Esophagus muscularis mucosa (tissue), 4 donors: ENCODE results near the gene CABP7. TPM values are rescaled to one million over a fixed set of nuclear protein-coding genes. Genes with fewer than 3 reads are reported as not detected.
"Not testable (repeated sequence)": the region's sequence is repeated elsewhere in the genome, so short reads cannot be mapped to it uniquely, and the experiment has no call there.

Experiments used
- DNase-seq: peaks from one replicate; pipeline ENCODE4 v3.0.0-alpha.2; 2017; ENCODE audit errors: extremely low spot score
- H3K27ac ChIP-seq, 4 donors: fragments of 200-600 bp; sonication (generic); replicated peaks in 1 of 4; 1 replicate in 3 of 4; 2 replicates in 1 of 4; pipeline ENCODE4 v1.5.1; 2016 to 2019; ENCODE audit warnings: mild to moderate bottlenecking in 1 of 4
- H3K27me3 ChIP-seq, 4 donors: fragments of 200-600 bp; sonication (generic); one replicate each; pipeline versions ENCODE4 v1.5.1 to v1.6.0; 2016 to 2019
- H3K36me3 ChIP-seq, 4 donors: fragments of 200-600 bp; sonication (generic); one replicate each; pipeline ENCODE4 v1.5.1; 2016 to 2019
- H3K4me1 ChIP-seq, 4 donors: fragments of 200-600 bp; sonication (generic); one replicate each; pipeline ENCODE4 v1.5.1; 2016 to 2019
- H3K4me3 ChIP-seq, 4 donors: fragments of 200-600 bp; sonication (generic); 1 replicate in 2 of 4; 2 replicates in 2 of 4; pipeline ENCODE4 v1.5.1; 2016 to 2019; ENCODE audit warnings: mild to moderate bottlenecking in 4 of 4, moderate library complexity in 1 of 4
- H3K9me3 ChIP-seq, 4 donors: fragments of 200-600 bp; sonication (generic); 1 replicate in 3 of 4; 2 replicates in 1 of 4; pipeline ENCODE4 v1.5.1; 2016 to 2019
- CTCF ChIP-seq, 3 experiments: fragments of 200-600 bp in 2 of 3; fragments of 450-650 bp in 1 of 3; sonication (generic) in 2 of 3; IDR thresholded peaks; one replicate each; pipeline ENCODE4 v1.5.1; 2017 to 2019; ENCODE audit warnings: antibody characterized with exemption in 3 of 3, mild to moderate bottlenecking in 2 of 3, moderate library complexity in 1 of 3
- EP300 ChIP-seq: sonication (generic); formaldehyde crosslinking; IDR thresholded peaks from one replicate; pipeline ENCODE4 v1.6.1; 2017; ENCODE audit warnings: antibody characterized with exemption
- POLR2A ChIP-seq: fragments of 450-650 bp; IDR thresholded peaks from one replicate; pipeline ENCODE4 v1.6.1; 2017; ENCODE audit warnings: antibody characterized with exemption, moderate library complexity, mild to moderate bottlenecking, low read depth
- POLR2AphosphoS5 ChIP-seq, 2 donors: sonication (generic); formaldehyde crosslinking; IDR thresholded peaks; one replicate each; pipeline ENCODE4 v1.6.1; 2017; ENCODE audit warnings: antibody characterized with exemption in 2 of 2
- WGBS: methylation state at CpG from one replicate; pipeline ENCODE4 v1.1.5; 2018; 5-methylcytosine and 5-hydroxymethylcytosine counted together
- intact Hi-C: fragments of 100-400 bp; cut with DNase I; formaldehyde crosslinking; loops from one replicate; pipeline ENCODE4 v1.15.1; 2023
- total RNA-seq, 4 donors: library from RNA; depleted of rRNA; stranded (reverse); fragments of >200 nt; gene quantifications; one replicate each; pipeline versions ENCODE4 v1.1.0 to v1.2.1, GENCODE V29; 2016

The CABP7 gene
- total RNA-seq, 4 donors from 2014 or later, result under 0.01 to 0.99 (median 0.54) TPM

GRCh38 chr22:29750559-29751538 lies 31.0 kb downstream of the CABP7 start:
- intact Hi-C loops, result no loop called here
- peaks cover 23 to 62% (median 50%) of the 10 kb centered on the region in 4 donors for H3K36me3 ChIP-seq
- no peak overlapping the region for H3K4me3 ChIP-seq
- no peaks in the 10 kb centered on the region for H3K27me3 ChIP-seq
- no peak overlapping the region for H3K27ac ChIP-seq
- DNase-seq, result no peak
- TF ChIP-seq CTCF (IDR thresholded peaks at IDR 0.05), result no peak
- TF ChIP-seq POLR2AphosphoS5 (IDR thresholded peaks at IDR 0.05), result no peak
- TF ChIP-seq EP300, result no peak
- TF ChIP-seq POLR2A, result no peak
- no peaks in the 10 kb centered on the region for H3K4me1 ChIP-seq
- 77% methylated on average over 11 of the region's 11 CpGs for WGBS
- H3K9me3 ChIP-seq, result no peaks in the 10 kb centered on the region

- no peak for DNase-seq
- intact Hi-C loops, result no loop called here
- H3K4me3 ChIP-seq, result no peak overlapping the region
- 90% methylated on average over 2 of the region's 2 CpGs for WGBS
- no peaks in the 10 kb centered on the region for H3K27me3 ChIP-seq
- no peak for TF ChIP-seq CTCF (IDR thresholded peaks at IDR 0.05)
- no peak for TF ChIP-seq POLR2A
- TF ChIP-seq POLR2AphosphoS5 (IDR thresholded peaks at IDR 0.05), result no peak
- TF ChIP-seq EP300, result no peak
- no peaks in the 10 kb centered on the region for H3K4me1 ChIP-seq
- H3K27ac ChIP-seq, result no peak overlapping the region
- H3K9me3 ChIP-seq, result no peaks in the 10 kb centered on the region
- peaks cover 15 to 54% (median 42%) of the 10 kb centered on the region in 4 donors for H3K36me3 ChIP-seq
These were observed 31.9 kb downstream of the CABP7 start for GRCh38 chr22:29751669-29752068.

DNA sequence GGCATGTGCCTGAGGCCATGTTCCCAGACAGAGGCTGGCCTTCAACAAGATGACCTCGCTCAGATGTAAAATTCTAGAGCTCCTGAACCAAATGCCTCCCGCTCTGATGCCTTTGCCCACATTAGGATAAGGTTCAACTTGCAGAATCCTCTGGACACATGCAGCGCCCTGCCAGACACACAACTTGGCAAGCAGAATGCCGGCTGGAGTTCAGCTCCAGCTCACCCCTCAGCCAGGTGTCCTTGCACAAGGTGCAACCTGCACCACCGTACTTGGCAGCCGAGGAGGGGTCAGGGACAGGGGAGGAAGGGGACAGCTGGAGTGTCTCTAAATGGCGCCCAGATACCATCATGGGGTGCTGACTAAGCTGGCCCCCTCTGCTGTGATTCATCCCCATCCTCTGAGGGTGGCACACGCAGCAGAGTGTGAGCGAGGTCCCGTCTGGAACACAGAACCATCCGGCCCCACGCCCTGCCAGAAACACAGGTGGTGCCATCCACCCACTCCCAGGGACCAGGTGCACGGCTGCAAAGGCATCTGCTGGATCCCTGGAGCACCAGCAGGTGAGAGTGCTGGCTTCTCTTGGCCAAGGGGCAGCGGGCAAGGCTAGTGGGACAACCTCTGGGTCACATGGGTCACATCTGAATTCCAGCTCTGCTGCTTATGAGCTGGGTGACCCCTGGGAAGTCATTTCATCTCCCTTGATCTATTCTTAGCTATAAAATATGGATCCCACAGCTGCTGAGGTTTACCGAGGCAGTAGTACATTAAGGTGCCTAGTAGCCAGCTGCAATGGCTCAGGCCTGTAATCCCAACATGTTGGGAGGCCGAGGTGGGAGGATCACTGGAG lies 34.2 kb downstream of the CABP7 start:
- Histone ChIP-seq H3K27ac (no peak overlapping the region), H3K9me3 (no peaks in the 10 kb centered on the region), H3K4me1 (peaks cover 0 to 2% (median 0%) of the 10 kb centered on the region in 4 donors), H3K27me3 (no peaks in the 10 kb centered on the region), H3K4me3 (no peak overlapping the region), H3K36me3 (peaks cover 0 to 35% (median 24%) of the 10 kb centered on the region in 4 donors)
- TF ChIP-seq EP300 (no peak), POLR2AphosphoS5 (IDR thresholded peaks at IDR 0.05) (no peak), CTCF (IDR thresholded peaks at IDR 0.05) (no peak), POLR2A (no peak)
- intact Hi-C loops, result no loop called here
- no peak for DNase-seq
- WGBS, result 78% methylated on average over 14 of the region's 16 CpGs

GRCh38 chr22:29754658-29755395 lies 35.0 kb downstream of the CABP7 start:
- WGBS, result 85% methylated on average over 11 of the region's 11 CpGs
- intact Hi-C loops, DNase-seq: not testable (repeated sequence)

More at GRCh38 chr22:29754658-29755395, 35.0 kb downstream of the CABP7 start:
- H3K4me3 ChIP-seq, H3K4me1 ChIP-seq, H3K27me3 ChIP-seq, H3K9me3 ChIP-seq, H3K27ac ChIP-seq: not testable (repeated sequence)
- peaks cover 0 to 35% (median 22%) of the 10 kb centered on the region in 4 donors for H3K36me3 ChIP-seq
